Globus pallidus (tissue), 1 donor: ENCODE results near the gene RCBTB1.
A peak's percentile ranks its signal among the peaks of the same experiment; 100 is the strongest.
"Not testable (repeated sequence)": the region's sequence is repeated elsewhere in the genome, so short reads cannot be mapped to it uniquely, and the experiment has no call there.

Source experiments
- DNase-seq: peaks from one replicate; pipeline ENCODE4 v3.0.0-alpha.2; 2015; ENCODE audit warnings: low spot score

The RCBTB1 gene

DNA sequence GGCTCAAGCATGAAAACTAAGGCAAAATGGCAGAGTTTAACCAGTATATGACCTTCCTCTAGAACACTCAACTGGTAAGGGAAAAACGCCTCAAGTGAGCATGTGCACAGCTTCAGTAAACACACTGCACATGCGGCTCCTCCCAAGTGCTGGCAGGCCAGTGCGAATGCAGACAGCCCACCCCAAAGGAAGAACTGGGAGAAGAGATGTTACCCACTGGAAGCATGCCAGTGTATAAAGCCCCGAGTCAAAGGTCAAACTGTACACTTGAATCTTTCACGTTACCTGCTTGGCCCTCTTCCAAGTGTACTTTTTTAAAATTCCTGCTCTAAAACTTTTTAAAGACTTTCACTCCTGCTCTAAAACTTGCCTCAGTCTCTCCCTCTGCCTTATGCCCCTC is 19.2 kb upstream of the RCBTB1 start:
- no peak for DNase-seq

GRCh38 chr13:49602615-49603014 is 17.3 kb upstream of the RCBTB1 start:
- not testable (repeated sequence) for DNase-seq

- no peak for DNase-seq
Measured at GRCh38 chr13:49602005-49602404, 16.6 kb upstream of the RCBTB1 start.

DNA sequence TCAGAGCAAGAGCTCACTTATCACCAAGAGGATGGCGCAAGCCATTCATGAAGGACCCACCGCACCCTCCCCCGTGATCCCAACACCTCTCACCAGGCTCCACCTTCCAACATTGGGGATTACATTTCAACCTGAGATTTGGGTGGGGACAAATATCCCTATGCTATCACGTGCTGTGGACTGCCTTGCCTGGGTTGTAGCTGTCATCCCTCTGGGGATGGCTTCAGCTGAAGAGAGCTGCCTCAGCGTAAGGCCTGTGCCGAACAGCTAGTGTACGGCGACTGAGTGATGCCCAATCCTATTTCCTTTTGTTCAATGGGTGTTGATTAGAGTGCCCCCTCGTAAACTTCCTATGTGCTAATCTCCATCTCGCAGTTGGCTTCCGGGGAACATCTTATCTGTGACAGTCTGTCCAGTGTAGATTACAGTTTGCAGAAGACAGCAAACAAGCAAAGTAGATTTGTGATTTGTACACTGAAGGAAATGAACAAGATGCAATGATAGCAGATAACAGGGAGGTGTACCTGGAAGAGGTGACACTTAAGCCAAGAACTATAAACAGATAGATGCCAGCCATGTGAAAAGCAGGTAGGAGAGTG is 11.8 kb upstream of the RCBTB1 start:
- no peak for DNase-seq

DNA sequence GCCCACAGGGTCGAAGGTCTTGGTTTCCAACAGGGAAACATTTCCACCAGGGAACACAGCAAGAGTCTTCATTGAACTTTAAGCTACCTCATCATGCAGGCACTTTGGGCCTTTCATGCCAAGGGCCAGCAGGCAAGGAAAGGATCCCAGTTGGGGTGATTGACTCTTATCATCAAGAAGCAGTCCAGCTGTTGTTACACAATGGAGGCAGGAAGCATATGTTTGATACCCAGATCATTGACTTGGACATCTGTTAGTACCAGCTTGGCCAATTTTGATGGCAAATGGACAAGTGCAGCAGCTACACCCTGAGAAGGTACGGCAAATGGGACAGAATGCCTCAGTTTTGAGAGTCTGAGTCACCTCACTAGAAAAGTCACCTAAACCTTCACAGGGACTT is 10.9 kb upstream of the RCBTB1 start:
- DNase-seq, result no peak

DNA sequence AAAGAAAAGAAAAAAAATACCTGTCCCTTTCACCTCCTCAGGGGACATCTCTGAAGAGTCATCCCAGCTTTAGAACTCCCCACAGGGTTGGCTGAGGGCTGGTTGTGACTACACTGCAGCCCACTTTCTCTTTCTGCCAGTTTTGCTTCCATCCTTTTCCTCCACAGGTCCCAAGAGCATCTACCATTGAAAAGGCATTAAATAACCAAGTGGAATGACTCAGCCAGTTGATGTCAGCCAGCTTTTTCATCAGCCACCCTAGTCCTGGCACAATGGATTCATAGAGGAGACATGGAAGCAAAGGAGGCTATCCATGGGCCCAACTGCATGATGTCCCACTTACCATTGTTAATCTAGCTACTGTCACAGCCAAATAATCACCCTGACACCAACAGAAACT is 9.2 kb upstream of the RCBTB1 start:
- no peak for DNase-seq

GRCh38 chr13:49593876-49594275 is 8.5 kb upstream of the RCBTB1 start:
- DNase-seq, result not testable (repeated sequence)

GRCh38 chr13:49590714-49591113 is 5.4 kb upstream of the RCBTB1 start:
- not testable (repeated sequence) for DNase-seq

GRCh38 chr13:49587311-49587847 is 2.0 kb upstream of the RCBTB1 start:
- DNase-seq, result no peak

DNA sequence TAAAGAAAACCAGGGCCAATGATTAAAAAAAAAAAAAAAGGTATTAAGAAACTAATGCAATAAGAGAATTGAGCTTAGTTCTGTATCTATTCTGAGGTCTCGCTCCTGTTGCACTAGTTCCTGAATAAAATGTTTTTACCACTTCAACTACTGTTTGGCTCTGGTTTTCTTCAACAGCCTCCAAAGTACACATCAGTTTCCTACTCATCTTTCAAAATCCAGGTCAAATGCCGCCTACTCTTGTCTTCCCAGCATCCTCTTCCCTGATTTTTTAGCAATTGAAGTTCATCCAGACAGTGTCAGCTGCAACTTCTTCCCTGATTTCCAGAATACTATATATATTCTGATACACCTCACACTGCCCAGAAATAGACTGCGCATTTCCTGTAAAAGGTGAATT is 1.4 kb upstream of the RCBTB1 start:
- no peak for DNase-seq

DNA sequence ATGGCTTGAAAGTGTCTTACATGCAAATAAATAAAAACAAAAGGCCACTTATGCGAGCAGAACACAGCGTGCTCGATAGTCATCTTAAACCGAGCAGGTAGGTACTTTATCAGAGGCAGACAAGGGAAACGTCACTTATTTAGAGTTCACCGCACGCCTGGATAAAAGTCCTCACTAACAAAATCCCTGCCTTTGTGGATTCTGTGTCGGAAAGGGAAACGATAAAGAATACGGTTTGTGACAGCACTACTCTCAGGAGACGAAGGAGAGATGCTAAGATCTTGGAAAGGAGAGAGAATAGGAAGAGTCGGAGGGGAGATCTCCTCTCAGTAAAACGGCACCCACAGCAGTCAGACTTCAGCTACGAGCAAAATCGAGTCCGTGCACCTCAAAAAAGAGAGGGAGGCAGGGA is 581 bp downstream of the RCBTB1 start:
- peak; percentile 60 for DNase-seq

- no peak for DNase-seq
Measured at GRCh38 chr13:49580980-49581680, 4.2 kb downstream of the RCBTB1 start.

DNA sequence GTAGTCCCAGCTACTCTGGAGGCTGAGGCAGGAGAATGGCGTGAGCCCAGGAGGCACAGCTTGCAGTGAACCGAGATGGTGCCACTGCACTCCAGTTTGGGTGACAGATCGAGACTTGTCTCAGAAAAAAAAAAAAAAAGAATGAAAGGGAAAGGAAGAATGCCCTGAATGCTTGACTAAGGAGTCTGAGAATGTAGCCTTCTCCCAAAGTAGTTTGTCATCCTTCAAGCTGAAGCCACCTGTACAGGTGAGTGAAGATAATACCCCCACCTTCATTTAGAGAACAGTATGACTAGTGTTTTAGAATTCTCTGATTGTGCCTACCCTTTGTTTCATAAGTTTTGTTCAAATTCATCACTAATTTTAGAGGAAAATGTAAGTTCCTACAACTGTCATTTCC is 5.9 kb downstream of the RCBTB1 start:
- no peak for DNase-seq

- no peak for DNase-seq
Measured at GRCh38 chr13:49571299-49572240, 13.8 kb downstream of the RCBTB1 start.

DNA sequence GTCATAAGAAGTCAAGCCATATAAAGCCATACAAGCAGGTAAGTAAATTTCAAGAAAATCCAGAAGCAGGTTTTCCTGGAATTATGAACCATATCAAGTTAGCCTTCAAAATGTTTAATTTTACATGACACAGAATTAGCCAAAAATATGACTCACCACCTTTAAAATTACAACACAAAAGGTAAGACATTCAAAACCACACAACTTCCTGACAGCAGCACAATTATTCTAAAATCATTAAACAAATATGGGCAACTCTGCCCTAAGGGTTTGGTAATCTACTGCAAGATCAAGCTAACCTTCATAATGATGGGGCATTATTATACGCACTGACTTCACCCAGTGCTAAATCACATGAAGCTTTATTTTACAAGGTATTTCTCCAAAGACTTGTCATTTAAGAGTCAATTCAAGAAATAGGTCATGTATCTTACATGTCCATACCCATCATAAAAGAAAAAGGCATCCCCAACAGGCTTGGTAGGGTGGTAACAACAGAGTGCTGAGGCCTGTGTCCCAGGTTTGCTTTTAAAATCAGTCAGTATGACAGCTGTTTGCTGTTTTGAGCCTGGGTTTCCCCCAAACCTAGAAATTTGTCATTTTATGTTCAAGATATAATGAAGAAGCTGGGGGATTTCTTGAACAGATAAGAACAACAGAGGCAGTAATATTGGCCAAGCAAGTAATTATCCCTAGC is 15.2 kb downstream of the RCBTB1 start:
- DNase-seq, result no peak

- DNase-seq, result no peak
Measured at GRCh38 chr13:49567491-49567890, 17.9 kb downstream of the RCBTB1 start.

DNA sequence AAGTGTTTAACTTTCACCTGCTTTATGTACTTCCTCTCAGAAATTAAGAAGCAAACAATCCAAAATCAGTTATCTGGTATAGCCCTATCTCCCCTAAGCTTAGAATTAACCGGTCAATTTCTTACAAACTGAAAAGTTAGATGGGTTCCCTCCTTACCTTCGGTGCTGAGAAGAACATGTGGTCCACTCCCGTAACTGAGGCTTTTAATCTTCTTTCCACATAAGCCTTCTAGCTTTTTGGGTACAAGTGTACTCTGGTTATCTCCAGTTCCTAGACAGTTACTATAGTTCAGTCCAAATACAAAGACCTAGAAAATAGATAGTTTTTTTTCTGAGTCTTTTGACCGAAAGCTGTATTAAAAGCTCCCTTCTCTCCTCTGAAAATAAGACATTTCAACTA is 18.9 kb downstream of the RCBTB1 start:
- no peak for DNase-seq

DNA sequence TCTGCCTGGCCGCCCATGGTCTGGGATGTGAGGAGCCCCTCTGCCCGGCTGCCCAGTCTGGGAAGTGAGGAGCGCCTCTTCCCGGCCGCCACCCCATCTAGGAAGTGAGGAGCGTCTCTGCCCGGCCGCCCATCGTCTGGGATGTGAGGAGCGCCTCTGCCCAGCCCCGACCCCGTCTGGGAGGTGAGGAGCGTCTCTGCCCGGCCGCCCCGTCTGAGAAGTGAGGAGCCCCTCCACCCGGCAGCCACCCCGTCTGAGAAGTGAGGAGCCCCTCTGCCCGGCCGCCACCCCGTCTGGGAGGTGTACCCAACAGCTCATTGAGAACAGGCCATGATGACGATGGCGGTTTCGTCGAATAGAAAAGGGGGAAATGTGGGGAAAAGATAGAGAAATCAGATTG is 19.9 kb downstream of the RCBTB1 start:
- DNase-seq, result not testable (repeated sequence)

DNA sequence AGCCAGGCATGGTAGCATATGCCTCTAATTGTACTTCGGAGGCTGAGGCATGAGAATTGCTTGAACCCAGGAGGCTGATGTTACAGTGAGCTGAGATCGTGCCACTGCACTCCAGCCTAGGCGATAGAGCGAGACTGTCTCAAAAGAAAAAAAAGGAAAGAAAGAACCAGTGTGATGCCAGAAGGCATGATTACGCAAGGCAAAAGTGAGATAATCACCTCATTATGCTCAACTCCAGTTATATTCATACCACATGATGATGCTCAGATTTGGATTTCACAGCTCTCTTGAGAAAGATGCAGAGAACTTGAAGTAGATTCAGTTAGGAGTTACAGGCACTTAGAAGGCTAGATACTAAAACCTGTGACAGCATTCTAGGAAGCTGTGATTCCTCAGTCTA is 21.8 kb downstream of the RCBTB1 start:
- no peak for DNase-seq

- no peak for DNase-seq
Measured at GRCh38 chr13:49561062-49561410, 24.3 kb downstream of the RCBTB1 start.

GRCh38 chr13:49560270-49561061 is 24.9 kb downstream of the RCBTB1 start:
- DNase-seq, result no peak
